Measurements from ENCODE around the gene ZER1.
"Not testable (repeated sequence)": the region's sequence is repeated elsewhere in the genome, so short reads cannot be mapped to it uniquely, and the experiment has no call there.

The ZER1 gene

GRCh38 chr9:128788445-128788844 lies 16.7 kb upstream of the ZER1 start:
- no peak for DNase-seq (ENCODE audit: low spot score)
- in situ Hi-C loops (cut with MboI; ENCODE audit: low sequenced_read_pairs, unreplicated experiment), result no loop called here
- TF ChIP-seq CTCF (IDR thresholded peaks at IDR 0.05; ENCODE audit: borderline replicate concordance, control extremely low read depth, extremely low read depth, insufficient read depth, missing control alignments), result no peak

DNA sequence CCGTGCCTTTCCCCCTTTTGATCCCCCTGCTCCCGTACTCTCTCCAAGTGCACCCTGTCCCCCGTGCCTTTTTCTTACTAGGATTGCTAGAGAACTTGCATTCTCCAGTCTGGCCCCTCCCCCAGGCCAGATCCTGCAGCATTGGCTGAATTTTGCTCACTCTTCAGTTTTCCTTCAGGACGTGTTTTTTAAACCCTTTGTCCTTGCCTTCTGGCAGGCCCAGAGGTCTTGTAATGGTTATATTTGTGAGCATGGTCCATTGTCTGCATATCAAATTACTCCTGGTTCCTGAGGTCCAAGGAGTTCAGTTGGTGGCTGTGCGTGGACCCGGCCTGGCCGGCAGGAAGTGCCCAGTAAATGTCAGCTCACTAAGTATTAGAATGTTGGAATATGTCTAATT lies 15.9 kb upstream of the ZER1 start:
- no peak for TF ChIP-seq CTCF (IDR thresholded peaks at IDR 0.05; ENCODE audit: borderline replicate concordance, control extremely low read depth, extremely low read depth, insufficient read depth, missing control alignments)
- in situ Hi-C loops (cut with MboI; ENCODE audit: low sequenced_read_pairs, unreplicated experiment), result no loop called here
- no peak for DNase-seq (ENCODE audit: low spot score)

GRCh38 chr9:128786681-128787601 lies 15.2 kb upstream of the ZER1 start, which contains the start of gene TBC1D13:
TSS of gene TBC1D13 (plus strand) at chr9:128787253. CDS start at chr9:128787354, 101 bp downstream.
- peak; percentile 96 for DNase-seq (ENCODE audit: low spot score)
- no peak for TF ChIP-seq CTCF (IDR thresholded peaks at IDR 0.05; ENCODE audit: borderline replicate concordance, control extremely low read depth, extremely low read depth, insufficient read depth, missing control alignments)
- in situ Hi-C loops (cut with MboI; ENCODE audit: low sequenced_read_pairs, unreplicated experiment), result no loop called here

- no peak for DNase-seq (ENCODE audit: low spot score)
- in situ Hi-C loops (cut with MboI; ENCODE audit: low sequenced_read_pairs, unreplicated experiment), result no loop called here
- no peak for TF ChIP-seq CTCF (IDR thresholded peaks at IDR 0.05; ENCODE audit: borderline replicate concordance, control extremely low read depth, extremely low read depth, insufficient read depth, missing control alignments)
Observed at GRCh38 chr9:128785427-128785826, 13.7 kb upstream of the ZER1 start.

DNA sequence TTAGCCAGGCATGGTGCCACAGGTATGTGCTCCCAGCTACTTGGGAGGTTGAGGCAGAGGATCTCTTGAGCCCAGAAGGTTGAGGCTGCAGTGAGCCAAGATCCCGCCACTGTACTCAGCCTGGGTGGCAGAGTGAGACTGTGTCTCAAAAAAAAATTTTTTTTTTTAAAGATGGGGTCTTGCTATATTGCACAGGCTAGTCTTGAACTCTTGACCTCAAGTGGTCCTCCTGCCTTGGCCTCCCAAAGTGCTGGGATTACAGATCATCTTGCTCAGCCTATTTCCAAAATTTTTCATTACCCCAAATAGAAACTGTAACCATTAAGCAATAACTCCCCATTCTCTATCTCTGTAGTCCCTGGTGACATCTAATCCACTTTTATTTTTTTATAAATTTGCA lies 10.9 kb upstream of the ZER1 start:
- in situ Hi-C loops (cut with MboI; ENCODE audit: low sequenced_read_pairs, unreplicated experiment), result no loop called here
- DNase-seq (ENCODE audit: low spot score), result no peak
- TF ChIP-seq CTCF (IDR thresholded peaks at IDR 0.05; ENCODE audit: borderline replicate concordance, control extremely low read depth, extremely low read depth, insufficient read depth, missing control alignments), result no peak

- no peak for DNase-seq (ENCODE audit: low spot score)
- TF ChIP-seq CTCF (IDR thresholded peaks at IDR 0.05; ENCODE audit: borderline replicate concordance, control extremely low read depth, extremely low read depth, insufficient read depth, missing control alignments), result no peak
- in situ Hi-C loops (cut with MboI; ENCODE audit: low sequenced_read_pairs, unreplicated experiment), result no loop called here
Observed at GRCh38 chr9:128781187-128782070, 9.7 kb upstream of the ZER1 start.

DNA sequence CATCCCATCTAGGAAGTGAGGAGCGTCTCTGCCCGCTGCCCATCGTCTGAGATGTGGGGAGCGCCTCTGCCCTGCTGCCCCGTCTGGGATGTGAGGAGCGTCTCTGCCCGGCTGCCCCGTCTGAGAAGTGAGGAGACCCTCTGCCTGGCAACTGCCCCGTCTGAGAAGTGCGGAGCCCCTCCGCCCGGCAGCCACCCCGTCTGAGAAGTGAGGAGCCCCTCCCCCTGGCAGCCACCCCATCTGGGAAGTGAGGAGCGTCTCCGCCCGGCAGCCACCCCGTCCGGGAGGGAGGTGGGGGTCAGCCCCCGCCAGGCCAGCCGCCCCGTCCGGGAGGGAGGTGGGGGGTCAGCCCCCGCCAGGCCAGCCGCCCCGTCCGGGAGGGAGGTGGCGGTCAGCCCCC lies 8.4 kb upstream of the ZER1 start:
- DNase-seq (ENCODE audit: low spot score); in situ Hi-C loops (cut with MboI; ENCODE audit: low sequenced_read_pairs, unreplicated experiment): not testable (repeated sequence)
